Measurements from ENCODE around the gene TRAM2. TPM values are rescaled to one million over a fixed set of nuclear protein-coding genes. Genes with fewer than 3 reads are reported as not detected.

Gene TRAM2
- total and polyA plus RNA-seq, 2 of the 13 experiments (the other 11 are each of a cell fraction or from before 2014, with no cell fraction given) = 49.1 to 72.5 TPM

DNA sequence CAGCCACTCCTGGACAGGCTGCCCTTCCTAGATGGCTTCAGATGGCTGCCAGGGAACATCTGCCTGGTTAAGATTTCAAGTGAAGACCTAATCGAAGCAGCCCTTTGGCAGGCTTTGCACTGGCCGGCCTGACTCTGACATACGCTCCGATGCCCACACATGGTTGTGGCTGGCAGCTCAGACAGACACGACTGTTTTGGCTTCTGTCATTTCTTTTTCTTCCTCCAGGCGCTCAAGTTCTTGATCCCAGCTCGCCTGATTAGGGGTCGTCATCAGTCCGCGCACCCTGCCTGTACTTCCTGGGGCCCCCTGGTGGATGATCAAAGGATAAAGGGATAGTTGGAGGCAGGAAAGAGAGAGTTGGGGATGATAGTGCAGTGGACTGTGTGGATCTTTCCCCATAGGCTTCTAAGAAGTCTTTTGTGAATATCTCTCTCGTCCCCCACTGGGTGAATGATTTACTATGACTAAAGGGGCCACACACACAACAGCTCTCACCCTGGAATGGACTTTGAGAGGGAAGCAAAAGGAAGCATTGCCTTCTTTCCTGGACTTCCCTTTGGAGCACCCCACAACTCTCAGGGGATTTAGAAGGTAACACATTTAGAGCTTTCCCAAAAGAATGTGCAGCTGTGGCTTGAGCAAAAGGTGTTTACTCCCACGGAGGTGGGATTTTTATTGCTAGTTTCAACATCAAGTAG lies 21.4 kb upstream of the TRAM2 start (continued):
- TF ChIP-seq, protein P1, sequence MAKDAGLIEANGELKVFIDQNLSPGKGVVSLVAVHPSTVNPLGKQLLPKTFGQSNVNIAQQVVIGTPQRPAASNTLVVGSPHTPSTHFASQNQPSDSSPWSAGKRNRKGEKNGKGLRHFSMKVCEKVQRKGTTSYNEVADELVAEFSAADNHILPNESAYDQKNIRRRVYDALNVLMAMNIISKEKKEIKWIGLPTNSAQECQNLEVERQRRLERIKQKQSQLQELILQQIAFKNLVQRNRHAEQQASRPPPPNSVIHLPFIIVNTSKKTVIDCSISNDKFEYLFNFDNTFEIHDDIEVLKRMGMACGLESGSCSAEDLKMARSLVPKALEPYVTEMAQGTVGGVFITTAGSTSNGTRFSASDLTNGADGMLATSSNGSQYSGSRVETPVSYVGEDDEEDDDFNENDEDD (CRISPR knock-in tag; IDR thresholded peaks at IDR 0.05; ENCODE audit: borderline replicate concordance) = peak; percentile 33; the same call in 1 of the 2 replicates
- TF ChIP-seq KAT2B (IDR thresholded peaks at IDR 0.05; ENCODE audit: borderline replicate concordance, low read depth, low read length) = no peak
- no peak for TF ChIP-seq SP140L (CRISPR knock-in tag; IDR thresholded peaks at IDR 0.05; ENCODE audit: borderline replicate concordance)
- TF ChIP-seq BRCA1 (CRISPR knock-in tag; IDR thresholded peaks at IDR 0.05) = peak; percentile 95; the same call in 1 of the 2 replicates
- TF ChIP-seq BHLHE40 (IDR thresholded peaks at IDR 0.05; ENCODE audit: low read length) = 0 out of 2 replicates have a peak, but pooled peaks have one; percentile 3
- no peak for TF ChIP-seq ZNF562 (CRISPR knock-in tag; IDR thresholded peaks at IDR 0.05; ENCODE audit: borderline replicate concordance)
- no peak for TF ChIP-seq GZF1 (CRISPR knock-in tag; IDR thresholded peaks at IDR 0.05)
- TF ChIP-seq, protein P2, sequence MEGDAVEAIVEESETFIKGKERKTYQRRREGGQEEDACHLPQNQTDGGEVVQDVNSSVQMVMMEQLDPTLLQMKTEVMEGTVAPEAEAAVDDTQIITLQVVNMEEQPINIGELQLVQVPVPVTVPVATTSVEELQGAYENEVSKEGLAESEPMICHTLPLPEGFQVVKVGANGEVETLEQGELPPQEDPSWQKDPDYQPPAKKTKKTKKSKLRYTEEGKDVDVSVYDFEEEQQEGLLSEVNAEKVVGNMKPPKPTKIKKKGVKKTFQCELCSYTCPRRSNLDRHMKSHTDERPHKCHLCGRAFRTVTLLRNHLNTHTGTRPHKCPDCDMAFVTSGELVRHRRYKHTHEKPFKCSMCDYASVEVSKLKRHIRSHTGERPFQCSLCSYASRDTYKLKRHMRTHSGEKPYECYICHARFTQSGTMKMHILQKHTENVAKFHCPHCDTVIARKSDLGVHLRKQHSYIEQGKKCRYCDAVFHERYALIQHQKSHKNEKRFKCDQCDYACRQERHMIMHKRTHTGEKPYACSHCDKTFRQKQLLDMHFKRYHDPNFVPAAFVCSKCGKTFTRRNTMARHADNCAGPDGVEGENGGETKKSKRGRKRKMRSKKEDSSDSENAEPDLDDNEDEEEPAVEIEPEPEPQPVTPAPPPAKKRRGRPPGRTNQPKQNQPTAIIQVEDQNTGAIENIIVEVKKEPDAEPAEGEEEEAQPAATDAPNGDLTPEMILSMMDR (CRISPR knock-in tag; IDR thresholded peaks at IDR 0.05) = peak; percentile 96
- TF ChIP-seq, protein P3, sequence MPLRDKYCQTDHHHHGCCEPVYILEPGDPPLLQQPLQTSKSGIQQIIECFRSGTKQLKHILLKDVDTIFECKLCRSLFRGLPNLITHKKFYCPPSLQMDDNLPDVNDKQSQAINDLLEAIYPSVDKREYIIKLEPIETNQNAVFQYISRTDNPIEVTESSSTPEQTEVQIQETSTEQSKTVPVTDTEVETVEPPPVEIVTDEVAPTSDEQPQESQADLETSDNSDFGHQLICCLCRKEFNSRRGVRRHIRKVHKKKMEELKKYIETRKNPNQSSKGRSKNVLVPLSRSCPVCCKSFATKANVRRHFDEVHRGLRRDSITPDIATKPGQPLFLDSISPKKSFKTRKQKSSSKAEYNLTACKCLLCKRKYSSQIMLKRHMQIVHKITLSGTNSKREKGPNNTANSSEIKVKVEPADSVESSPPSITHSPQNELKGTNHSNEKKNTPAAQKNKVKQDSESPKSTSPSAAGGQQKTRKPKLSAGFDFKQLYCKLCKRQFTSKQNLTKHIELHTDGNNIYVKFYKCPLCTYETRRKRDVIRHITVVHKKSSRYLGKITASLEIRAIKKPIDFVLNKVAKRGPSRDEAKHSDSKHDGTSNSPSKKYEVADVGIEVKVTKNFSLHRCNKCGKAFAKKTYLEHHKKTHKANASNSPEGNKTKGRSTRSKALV (CRISPR knock-in tag; IDR thresholded peaks at IDR 0.05) = 0 out of 2 replicates have a peak, but pooled peaks have one; percentile 60
- peak; percentile 82 for TF ChIP-seq ZBTB42 (CRISPR knock-in tag; IDR thresholded peaks at IDR 0.05)
- peak; percentile 60; the same call in 1 of the 2 replicates for TF ChIP-seq KMT2A (CRISPR knock-in tag; IDR thresholded peaks at IDR 0.05)
- peak; percentile 87 for TF ChIP-seq MTA1 (CRISPR knock-in tag; IDR thresholded peaks at IDR 0.05; ENCODE audit: borderline replicate concordance)
- TF ChIP-seq, protein P4, sequence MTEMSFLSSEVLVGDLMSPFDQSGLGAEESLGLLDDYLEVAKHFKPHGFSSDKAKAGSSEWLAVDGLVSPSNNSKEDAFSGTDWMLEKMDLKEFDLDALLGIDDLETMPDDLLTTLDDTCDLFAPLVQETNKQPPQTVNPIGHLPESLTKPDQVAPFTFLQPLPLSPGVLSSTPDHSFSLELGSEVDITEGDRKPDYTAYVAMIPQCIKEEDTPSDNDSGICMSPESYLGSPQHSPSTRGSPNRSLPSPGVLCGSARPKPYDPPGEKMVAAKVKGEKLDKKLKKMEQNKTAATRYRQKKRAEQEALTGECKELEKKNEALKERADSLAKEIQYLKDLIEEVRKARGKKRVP (CRISPR knock-in tag; IDR thresholded peaks at IDR 0.05) = peak in 1 of 2 experiments; percentile 50; a peak in 1 of 4 replicates
- no peak; the same call in 1 of the 2 replicates for TF ChIP-seq KLF6 (CRISPR knock-in tag; IDR thresholded peaks at IDR 0.05)
- TF ChIP-seq ZSCAN21 (CRISPR knock-in tag; IDR thresholded peaks at IDR 0.05; ENCODE audit: borderline replicate concordance) = no peak
- TF ChIP-seq ZSCAN31 (CRISPR knock-in tag; IDR thresholded peaks at IDR 0.05; ENCODE audit: low read depth) = peak; percentile 89; the same call in 1 of the 2 replicates
- TF ChIP-seq, protein P5, sequence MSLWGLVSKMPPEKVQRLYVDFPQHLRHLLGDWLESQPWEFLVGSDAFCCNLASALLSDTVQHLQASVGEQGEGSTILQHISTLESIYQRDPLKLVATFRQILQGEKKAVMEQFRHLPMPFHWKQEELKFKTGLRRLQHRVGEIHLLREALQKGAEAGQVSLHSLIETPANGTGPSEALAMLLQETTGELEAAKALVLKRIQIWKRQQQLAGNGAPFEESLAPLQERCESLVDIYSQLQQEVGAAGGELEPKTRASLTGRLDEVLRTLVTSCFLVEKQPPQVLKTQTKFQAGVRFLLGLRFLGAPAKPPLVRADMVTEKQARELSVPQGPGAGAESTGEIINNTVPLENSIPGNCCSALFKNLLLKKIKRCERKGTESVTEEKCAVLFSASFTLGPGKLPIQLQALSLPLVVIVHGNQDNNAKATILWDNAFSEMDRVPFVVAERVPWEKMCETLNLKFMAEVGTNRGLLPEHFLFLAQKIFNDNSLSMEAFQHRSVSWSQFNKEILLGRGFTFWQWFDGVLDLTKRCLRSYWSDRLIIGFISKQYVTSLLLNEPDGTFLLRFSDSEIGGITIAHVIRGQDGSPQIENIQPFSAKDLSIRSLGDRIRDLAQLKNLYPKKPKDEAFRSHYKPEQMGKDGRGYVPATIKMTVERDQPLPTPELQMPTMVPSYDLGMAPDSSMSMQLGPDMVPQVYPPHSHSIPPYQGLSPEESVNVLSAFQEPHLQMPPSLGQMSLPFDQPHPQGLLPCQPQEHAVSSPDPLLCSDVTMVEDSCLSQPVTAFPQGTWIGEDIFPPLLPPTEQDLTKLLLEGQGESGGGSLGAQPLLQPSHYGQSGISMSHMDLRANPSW (CRISPR knock-in tag; IDR thresholded peaks at IDR 0.05; ENCODE audit: borderline replicate concordance) = peak; percentile 99
- no peak for TF ChIP-seq TEAD2 (CRISPR knock-in tag; IDR thresholded peaks at IDR 0.05)
- TF ChIP-seq RAD21 (CRISPR knock-in tag; IDR thresholded peaks at IDR 0.05) = peak; percentile 91
- peak; percentile 75 for TF ChIP-seq HNF4G (IDR thresholded peaks at IDR 0.05; ENCODE audit: borderline replicate concordance, low read depth, low read length)
- peak; percentile 90 for TF ChIP-seq HNF4G (CRISPR knock-in tag; IDR thresholded peaks at IDR 0.05; ENCODE audit: borderline replicate concordance, low read depth)

Measured in HepG2 (cell line).